NT2/D1 (cell line): ENCODE measurements around the gene SNTG2.

Source experiments
- SUZ12 ChIP-seq: IDR thresholded peaks from 2 replicates; pipeline ENCODE4 v1.6.1; 2011; ENCODE audit not compliant: insufficient read length, insufficient read depth; ENCODE audit errors: extremely low read depth
- YY1 ChIP-seq: IDR thresholded peaks from 2 replicates; pipeline ENCODE4 v1.6.1; 2011; ENCODE audit not compliant: insufficient read length, insufficient read depth
- ZNF274 ChIP-seq: IDR thresholded peaks from 2 replicates; pipeline ENCODE4 v1.6.1; 2011; ENCODE audit warnings: mild to moderate bottlenecking, low read depth, low read length

GRCh38 chr2:1381644-1382043 is 431.0 kb downstream of the SNTG2 start:
- TF ChIP-seq SUZ12 (no peak), YY1 (no peak), ZNF274 (no peak)
